ENCODE results near the gene MS4A18. TPM values are rescaled to one million over a fixed set of nuclear protein-coding genes. Genes with fewer than 3 reads are reported as not detected.
"Not testable (repeated sequence)": the region's sequence is repeated elsewhere in the genome, so short reads cannot be mapped to it uniquely, and the experiment has no call there.

The MS4A18 gene
- total RNA-seq, 1 experiment from 2014 or later = not detected

GRCh38 chr11:60739114-60739513, 14.6 kb downstream of the MS4A18 start:
- no peak for DNase-seq (ENCODE audit: low read depth)

DNA sequence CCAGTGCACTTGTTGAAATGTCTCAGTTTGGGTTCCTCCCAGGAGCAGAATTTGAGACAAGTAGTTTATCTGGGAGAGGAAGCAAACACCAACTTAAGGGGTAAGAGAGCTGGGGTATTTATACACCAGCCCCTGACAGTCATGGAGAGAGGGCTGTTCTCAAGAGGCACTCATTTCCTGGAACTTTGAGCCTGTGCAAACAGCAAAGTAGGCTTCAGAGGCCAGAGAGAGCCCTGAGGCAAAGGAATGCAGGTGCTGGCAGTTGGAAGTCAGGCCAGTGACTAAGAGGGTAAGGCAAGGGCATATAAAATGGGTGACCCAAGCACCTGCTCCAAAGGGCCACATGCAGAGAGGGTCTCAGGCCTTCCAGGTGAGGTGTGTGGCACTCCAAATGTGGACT, 16.1 kb downstream of the MS4A18 start:
- no peak for DNase-seq (ENCODE audit: low read depth)

GRCh38 chr11:60741421-60741820, 16.9 kb downstream of the MS4A18 start:
- no peak for DNase-seq (ENCODE audit: low read depth)

- DNase-seq (ENCODE audit: low read depth) = no peak
These were observed 18.5 kb downstream of the MS4A18 start for GRCh38 chr11:60743058-60743457.

- DNase-seq (ENCODE audit: low read depth) = no peak
These were observed 19.6 kb downstream of the MS4A18 start for GRCh38 chr11:60744114-60744513.

- DNase-seq (ENCODE audit: low read depth) = no peak
These were observed 22.9 kb downstream of the MS4A18 start for GRCh38 chr11:60747359-60747873.

GRCh38 chr11:60748225-60748624, 23.7 kb downstream of the MS4A18 start:
- no peak for DNase-seq (ENCODE audit: low read depth)

DNA sequence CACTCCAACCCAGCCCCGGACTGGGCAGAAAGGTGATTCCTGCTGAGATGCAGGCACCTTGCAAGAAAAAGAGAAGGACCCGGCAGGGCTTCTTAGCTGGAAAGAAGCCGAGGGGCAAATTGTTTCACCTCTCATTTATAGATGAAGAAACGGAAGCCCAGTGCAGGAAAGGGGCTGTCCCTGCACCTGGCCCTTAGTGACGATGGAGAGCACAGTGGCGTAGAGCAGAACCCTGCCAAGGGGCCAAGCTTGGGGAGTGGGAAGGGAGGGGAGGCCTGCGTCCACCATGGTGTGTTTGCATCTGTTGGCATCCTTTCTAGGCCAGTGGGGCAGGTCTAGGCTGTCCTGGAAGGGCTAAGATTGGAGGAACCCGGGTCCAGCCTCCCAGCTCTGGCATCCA, 24.3 kb downstream of the MS4A18 start:
- no peak for DNase-seq (ENCODE audit: low read depth)

GRCh38 chr11:60750911-60751310, 26.4 kb downstream of the MS4A18 start:
- no peak for DNase-seq (ENCODE audit: low read depth)

GRCh38 chr11:60753309-60753708, 28.8 kb downstream of the MS4A18 start:
- no peak for DNase-seq (ENCODE audit: low read depth)

DNA sequence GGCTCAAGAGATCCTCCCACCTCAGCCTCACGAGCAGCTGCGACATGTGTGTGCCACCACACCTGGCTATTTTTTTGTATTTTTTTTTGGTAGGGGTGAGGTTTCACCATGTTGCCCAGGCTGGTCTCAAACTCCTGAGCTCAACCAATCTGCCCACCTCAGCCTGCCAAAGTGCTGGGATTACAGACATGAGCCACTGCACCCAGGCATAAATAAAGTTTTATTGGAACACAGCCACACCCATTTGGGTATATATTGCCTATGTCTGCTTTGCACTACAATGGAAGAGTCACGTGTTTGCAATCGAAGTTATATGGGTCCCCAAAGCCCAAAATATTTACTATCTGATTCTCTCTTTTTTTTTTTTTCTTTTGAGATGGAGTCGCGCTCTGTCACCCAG, 30.4 kb downstream of the MS4A18 start:
- DNase-seq (ENCODE audit: low read depth) = no peak

DNA sequence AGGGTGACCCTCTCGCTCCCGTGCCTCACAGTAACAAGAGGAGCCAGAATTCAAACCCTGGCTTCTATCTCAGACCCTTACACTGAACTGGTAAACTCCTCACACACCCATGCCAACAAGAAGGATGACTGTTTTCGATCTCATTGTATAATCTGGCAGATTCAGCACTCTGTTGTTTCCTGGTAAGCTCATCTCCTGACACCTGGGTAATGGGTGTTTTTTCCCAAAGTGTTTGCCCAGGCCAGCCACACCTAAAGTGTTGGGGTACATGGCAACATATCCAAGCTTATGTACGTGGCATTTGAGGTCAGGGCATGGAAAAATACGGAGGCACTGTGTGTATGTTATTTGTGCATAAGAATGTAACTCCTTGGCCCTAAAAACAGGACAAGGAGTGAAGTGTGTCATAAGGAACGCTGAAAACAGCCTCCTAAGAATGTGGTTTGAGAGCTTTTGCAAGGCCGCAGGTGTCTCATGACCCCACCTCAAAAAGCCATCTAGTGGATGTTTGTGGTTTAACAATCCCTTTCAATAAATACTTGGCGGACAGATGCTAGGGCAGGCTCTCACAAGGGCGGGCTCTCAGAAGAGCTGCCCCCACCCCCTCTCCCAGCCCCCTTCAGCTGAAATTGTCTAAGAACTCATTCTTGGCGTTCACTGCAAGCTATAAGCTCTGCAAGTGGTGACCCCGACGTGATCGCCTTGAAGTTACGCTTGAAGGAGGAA, 31.9 kb downstream of the MS4A18 start, which contains the start of gene MS4A15:
MS4A15 (plus strand) TSS at position 561 of the 726 bp plus-strand sequence. CDS start 6,867 bp downstream, outside the sequence.
- DNase-seq (ENCODE audit: low read depth) = peak; percentile 15

GRCh38 chr11:60757231-60757800, 32.8 kb downstream of the MS4A18 start:
- no peak for DNase-seq (ENCODE audit: low read depth)

DNA sequence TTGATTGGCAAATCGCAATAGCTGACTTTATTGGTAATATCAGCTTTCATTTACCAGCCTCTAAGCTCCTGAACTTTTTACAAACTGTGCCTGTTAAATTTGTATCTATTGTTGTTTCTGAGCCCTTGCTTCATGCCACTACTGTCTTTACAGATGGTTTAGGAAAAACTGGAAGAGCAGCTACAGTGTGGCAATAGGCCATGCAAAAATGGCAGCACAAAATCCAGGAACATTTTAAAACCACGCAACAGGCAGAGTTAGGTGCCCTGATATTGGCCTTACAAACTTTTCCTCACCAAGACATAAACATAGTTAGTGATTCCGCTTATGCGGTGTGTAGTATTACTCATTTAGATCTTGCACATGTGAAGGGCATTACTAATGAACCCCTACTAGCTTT, 34.2 kb downstream of the MS4A18 start:
- not testable (repeated sequence) for DNase-seq (ENCODE audit: low read depth)

DNA sequence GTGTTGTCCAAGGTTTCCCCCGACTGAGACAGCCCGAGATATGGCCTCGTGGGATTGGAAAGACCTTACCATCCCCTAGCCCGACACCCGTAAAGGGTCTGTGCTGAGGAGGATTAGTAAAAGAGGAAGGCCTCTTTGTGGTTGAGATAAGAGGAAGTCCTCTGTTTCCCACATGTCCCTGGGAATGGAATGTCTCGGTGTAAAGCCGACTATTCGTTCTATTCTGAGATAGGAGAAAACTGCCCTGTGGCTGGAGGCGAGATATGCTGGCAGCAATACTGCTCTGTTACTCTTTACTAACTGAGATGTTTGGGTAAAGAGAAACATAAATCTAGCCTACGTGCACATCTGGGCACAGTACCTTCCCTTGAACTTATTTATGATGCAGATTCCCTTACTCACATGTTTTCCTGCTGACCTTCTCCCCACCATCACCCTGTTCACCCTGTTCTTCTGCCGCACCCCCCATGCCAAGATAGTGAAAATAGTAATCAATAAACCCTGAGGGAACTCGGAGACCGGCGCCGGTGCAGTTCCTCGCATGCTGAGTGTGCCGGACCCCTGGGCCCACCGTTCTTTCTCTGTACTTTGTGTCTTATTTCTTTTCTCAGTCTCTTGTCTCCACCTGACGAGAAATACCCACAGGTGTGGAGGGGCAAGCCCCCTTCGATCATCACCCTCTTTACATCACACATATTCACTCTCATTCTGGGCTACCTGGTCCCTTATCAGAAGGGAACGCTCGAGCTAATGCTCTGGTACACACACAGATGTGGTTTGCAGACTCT, 35.1 kb downstream of the MS4A18 start:
- DNase-seq (ENCODE audit: low read depth) = not testable (repeated sequence)

GRCh38 chr11:60761436-60762190, 37.1 kb downstream of the MS4A18 start:
- DNase-seq (ENCODE audit: low read depth) = no peak

DNA sequence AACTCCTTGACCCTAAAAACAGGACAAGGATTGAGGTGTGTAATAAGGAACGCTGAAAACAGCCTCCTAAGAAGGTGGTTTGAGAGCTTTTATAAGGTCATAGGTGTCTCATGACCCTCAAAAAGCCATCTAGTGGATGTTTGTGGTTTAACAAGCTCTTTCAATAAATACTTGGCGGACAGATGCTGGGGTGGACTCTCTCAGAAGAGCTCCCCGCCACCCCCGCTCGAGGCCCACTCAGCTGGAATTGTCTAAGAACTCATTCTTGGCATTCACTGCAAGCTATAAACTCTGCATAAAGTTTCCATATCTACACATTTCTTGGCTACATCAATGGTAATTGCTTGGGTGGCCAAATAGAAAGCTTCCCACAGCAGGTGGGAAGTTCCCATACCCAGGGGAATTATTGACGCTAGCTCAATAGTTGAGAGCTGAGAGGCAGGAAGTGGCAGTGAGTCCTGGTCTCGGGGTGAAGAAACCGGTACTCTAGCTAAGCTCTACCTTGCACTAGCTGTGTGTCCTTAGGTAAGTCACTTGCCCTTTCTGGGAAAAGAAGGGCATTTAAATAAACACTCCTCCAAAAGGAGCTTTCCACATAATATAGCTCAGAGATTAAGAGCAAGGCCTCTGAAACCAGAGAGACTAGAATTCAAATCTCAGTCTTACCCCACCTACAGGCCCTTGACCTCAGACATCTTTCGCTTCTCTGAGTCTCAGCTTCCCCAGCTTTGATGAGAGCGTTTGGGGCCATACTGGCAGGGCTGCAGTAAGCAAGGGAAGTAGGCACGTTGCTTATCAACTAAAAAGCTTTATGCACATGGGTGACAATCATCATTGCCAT, 38.6 kb downstream of the MS4A18 start:
- no peak for DNase-seq (ENCODE audit: low read depth)

GRCh38 chr11:60763692-60764369, 39.3 kb downstream of the MS4A18 start:
- no peak for DNase-seq (ENCODE audit: low read depth)

- DNase-seq (ENCODE audit: low read depth) = no peak
These were observed 40.4 kb downstream of the MS4A18 start for GRCh38 chr11:60764879-60765278.

DNA sequence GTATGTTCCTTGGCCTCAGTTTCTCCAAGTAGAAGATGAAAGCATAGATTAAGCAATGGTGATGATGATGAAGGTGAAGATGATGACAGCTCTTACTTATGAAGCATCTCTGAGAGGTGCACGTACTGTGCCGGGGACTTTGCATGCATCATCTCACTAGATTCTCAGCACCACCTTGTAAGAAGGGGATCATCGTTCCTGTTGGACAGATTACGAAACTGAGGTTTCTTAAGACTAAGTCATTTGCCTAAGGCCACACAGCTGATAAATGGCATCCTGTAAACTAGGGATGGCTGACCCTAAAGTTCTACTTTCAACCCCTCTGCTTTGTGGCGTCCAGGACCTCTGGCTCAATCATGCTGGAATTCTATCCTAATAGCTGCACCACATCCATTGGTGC, 40.8 kb downstream of the MS4A18 start:
- no peak for DNase-seq (ENCODE audit: low read depth)
